Measurements from ENCODE around the gene PDE11A. TPM values are rescaled to one million over a fixed set of nuclear protein-coding genes. Genes with fewer than 3 reads are reported as not detected.
A peak's percentile ranks its signal among the peaks of the same experiment; 100 is the strongest.

PDE11A gene
- total and polyA plus RNA-seq, 9 donors, result 0.15 to 2.0 (median 0.42) TPM; not detected in 1

GRCh38 chr2:177599139-177599688 is 473.4 kb downstream of the PDE11A start:
- TF ChIP-seq EP300 (IDR thresholded peaks at IDR 0.05) (no peak), POLR2A (IDR thresholded peaks at IDR 0.05) (no peak), CTCF (IDR thresholded peaks at IDR 0.05) (no peak)
- no peaks in the 10 kb centered on the region for H3K36me3 ChIP-seq
- WGBS, 3 donors, result 65 to 68% (median 67%) methylated on average over 3 of the region's 3 CpGs
- no peaks in the 10 kb centered on the region for H3K9me3 ChIP-seq
- no peak overlapping the region for H3K4me3 ChIP-seq
- peaks cover 13% of the 10 kb centered on the region for H3K4me1 ChIP-seq (ENCODE audit: insufficient read depth)
- H3K27ac ChIP-seq, result no peak overlapping the region
- intact Hi-C loops (cut with DNase I), result no loop called here
- no peaks in the 10 kb centered on the region for H3K27me3 ChIP-seq
- DNase-seq, result no peak

- DNase-seq, result peak; percentile 45 to 61 (median 54)
- Histone ChIP-seq H3K9me3 (no peaks in the 10 kb centered on the region), H3K4me3 (no peak overlapping the region), H3K36me3 (no peaks in the 10 kb centered on the region), H3K27ac (peak overlapping the region in 1 of 2 donors; percentile 0), H3K4me1 (ENCODE audit: insufficient read depth) (peaks cover 10% of the 10 kb centered on the region), H3K27me3 (no peaks in the 10 kb centered on the region)
- intact Hi-C loops (cut with DNase I), result no loop called here
- no peak for TF ChIP-seq POLR2A (IDR thresholded peaks at IDR 0.05)
- TF ChIP-seq EP300 (IDR thresholded peaks at IDR 0.05), result no peak
- WGBS, 3 donors, result 2 to 8% (median 2%) methylated on average over 4 of the region's 4 CpGs
Observed at GRCh38 chr2:177598326-177599138, 474.0 kb downstream of the PDE11A start.

- intact Hi-C loops (cut with DNase I), result no loop called here
- Histone ChIP-seq H3K4me3 (no peak overlapping the region), H3K27ac (peak overlapping the region in 1 of 2 donors; percentile 0), H3K4me1 (ENCODE audit: insufficient read depth) (peaks cover 6% of the 10 kb centered on the region), H3K9me3 (no peaks in the 10 kb centered on the region), H3K27me3 (no peaks in the 10 kb centered on the region), H3K36me3 (no peaks in the 10 kb centered on the region)
- TF ChIP-seq EP300 (IDR thresholded peaks at IDR 0.05) (no peak), POLR2A (IDR thresholded peaks at IDR 0.05) (no peak), CTCF (IDR thresholded peaks at IDR 0.05) (no peak)
- WGBS, 3 donors, result 7 to 15% (median 10%) methylated on average over 6 of the region's 6 CpGs
- no peak for DNase-seq
Observed at GRCh38 chr2:177597759-177598158, 474.8 kb downstream of the PDE11A start.

GRCh38 chr2:177596866-177597265 is 475.7 kb downstream of the PDE11A start:
- H3K4me1 ChIP-seq (ENCODE audit: insufficient read depth), result peaks cover 6% of the 10 kb centered on the region
- 49 to 82% (median 73%) methylated on average over 1 of the region's 1 CpG for WGBS, 3 donors
- DNase-seq, result no peak
- intact Hi-C loops (cut with DNase I), result no loop called here
- H3K9me3 ChIP-seq, result no peaks in the 10 kb centered on the region
- TF ChIP-seq CTCF (IDR thresholded peaks at IDR 0.05) (no peak), EP300 (IDR thresholded peaks at IDR 0.05) (no peak), POLR2A (IDR thresholded peaks at IDR 0.05) (no peak)
- H3K27ac ChIP-seq, result peak overlapping the region in 1 of 2 donors; percentile 7
- H3K36me3 ChIP-seq, result no peaks in the 10 kb centered on the region
- H3K4me3 ChIP-seq, result no peak overlapping the region
- no peaks in the 10 kb centered on the region for H3K27me3 ChIP-seq
